PC-9 (cell line): ENCODE data around the gene IL17REL. TPM values are rescaled to one million over a fixed set of nuclear protein-coding genes. Genes with fewer than 3 reads are reported as not detected.

Experiments
- BruUV-seq: library from RNA; stranded (reverse); fragments of 400-500 nt; replicated peaks from 2 replicates; lab custom pipeline; 2021; lab: Mats Ljungman, UMichigan
- CTCF ChIA-PET: fragments of 300-600 bp; sonication (Branson Sonifier 250); formaldehyde crosslinking; loops from one replicate; lab custom pipeline; 2022; ENCODE audit warnings: antibody characterized with exemption; lab: Charles Lee
- POLR2A ChIA-PET: fragments of 300-600 bp; sonication (Branson Sonifier 250); formaldehyde crosslinking; loops from one replicate; lab custom pipeline; 2022; ENCODE audit warnings: antibody characterized with exemption; ENCODE audit not compliant: unreplicated experiment; lab: Charles Lee
- DNase-seq, 2 experiments: peaks; one replicate each; pipeline versions ENCODE4 v3.0.0 to v3.0.0-alpha.2; 2015 to 2022; ENCODE audit warnings: mixed read lengths in 1 of 2
- H2AFZ ChIP-seq: fragments of 200-600 bp; sonication (generic); 2 replicates; pipeline ENCODE4 v1.8.1; 2017; ENCODE audit warnings: antibody characterized with exemption
- H3F3A ChIP-seq: fragments of 200-600 bp; sonication (generic); 2 replicates; pipeline ENCODE4 v1.8.1; 2017; ENCODE audit warnings: antibody characterized with exemption, mild to moderate bottlenecking, low read depth; ENCODE audit not compliant: insufficient read depth
- H3K27ac ChIP-seq: fragments of 200-600 bp; sonication (generic); 2 replicates; pipeline ENCODE4 v1.6.1; 2016; ENCODE audit warnings: mixed run types
- H3K27me3 ChIP-seq: fragments of 200-600 bp; sonication (generic); 2 replicates; pipeline ENCODE4 v1.6.1; 2016; ENCODE audit warnings: low read depth, mixed run types; ENCODE audit not compliant: insufficient read depth
- H3K36me3 ChIP-seq: fragments of 200-600 bp; sonication (generic); 2 replicates; pipeline ENCODE4 v1.6.1; 2016; ENCODE audit warnings: low read depth, mixed run types
- H3K4me1 ChIP-seq: fragments of 200-600 bp; sonication (generic); replicated peaks from 2 replicates; pipeline ENCODE4 v1.6.1; 2016; ENCODE audit warnings: mixed run types; ENCODE audit not compliant: insufficient read depth
- H3K4me2 ChIP-seq: fragments of 200-600 bp; sonication (generic); 2 replicates; pipeline ENCODE4 v1.6.1; 2017; ENCODE audit warnings: mixed run types
- H3K4me3 ChIP-seq: fragments of 200-600 bp; sonication (generic); 2 replicates; pipeline ENCODE4 v1.6.1; 2016; ENCODE audit warnings: mixed run types
- H3K79me2 ChIP-seq: fragments of 200-600 bp; sonication (generic); 2 replicates; pipeline ENCODE4 v1.6.1; 2017; ENCODE audit warnings: low read depth, mixed run types
- H3K9me2 ChIP-seq: fragments of 200-600 bp; sonication (generic); 2 replicates; pipeline ENCODE4 v1.8.1; 2017; ENCODE audit warnings: mild to moderate bottlenecking; ENCODE audit not compliant: insufficient read depth
- H3K9me3 ChIP-seq: fragments of 200-600 bp; sonication (generic); 2 replicates; pipeline ENCODE4 v1.8.1; 2016; ENCODE audit warnings: low read depth; ENCODE audit not compliant: insufficient read depth
- H4K20me1 ChIP-seq: fragments of 200-600 bp; sonication (generic); 2 replicates; pipeline ENCODE4 v1.8.1; 2017; ENCODE audit not compliant: insufficient read depth
- EZH2 ChIP-seq: fragments of 200-600 bp; sonication (generic); IDR thresholded peaks from 2 replicates; pipeline ENCODE4 v1.8.0; 2017; ENCODE audit warnings: antibody characterized with exemption, low read depth
- intact Hi-C: fragments of 100-400 bp; cut with micrococcal nuclease; formaldehyde crosslinking; loops from one replicate; pipeline ENCODE4 v1.10.0; 2022; ENCODE audit not compliant: unreplicated experiment
- total RNA-seq: library from RNA; stranded (reverse); gene quantifications from 2 replicates; pipeline ENCODE4 v1.2.3, GENCODE V29; 2021
- TF ChIP-seq, protein P1 (sequence below): fragments of 200-600 bp; sonication (generic); conservative IDR thresholded peaks from 2 replicates; pipeline ENCODE4 v1.6.1; 2017; ENCODE audit warnings: mixed run types, antibody characterized with exemption, mild to moderate bottlenecking, moderate library complexity

The IL17REL gene
- total RNA-seq, 1 experiment from 2014 or later = not detected

DNA sequence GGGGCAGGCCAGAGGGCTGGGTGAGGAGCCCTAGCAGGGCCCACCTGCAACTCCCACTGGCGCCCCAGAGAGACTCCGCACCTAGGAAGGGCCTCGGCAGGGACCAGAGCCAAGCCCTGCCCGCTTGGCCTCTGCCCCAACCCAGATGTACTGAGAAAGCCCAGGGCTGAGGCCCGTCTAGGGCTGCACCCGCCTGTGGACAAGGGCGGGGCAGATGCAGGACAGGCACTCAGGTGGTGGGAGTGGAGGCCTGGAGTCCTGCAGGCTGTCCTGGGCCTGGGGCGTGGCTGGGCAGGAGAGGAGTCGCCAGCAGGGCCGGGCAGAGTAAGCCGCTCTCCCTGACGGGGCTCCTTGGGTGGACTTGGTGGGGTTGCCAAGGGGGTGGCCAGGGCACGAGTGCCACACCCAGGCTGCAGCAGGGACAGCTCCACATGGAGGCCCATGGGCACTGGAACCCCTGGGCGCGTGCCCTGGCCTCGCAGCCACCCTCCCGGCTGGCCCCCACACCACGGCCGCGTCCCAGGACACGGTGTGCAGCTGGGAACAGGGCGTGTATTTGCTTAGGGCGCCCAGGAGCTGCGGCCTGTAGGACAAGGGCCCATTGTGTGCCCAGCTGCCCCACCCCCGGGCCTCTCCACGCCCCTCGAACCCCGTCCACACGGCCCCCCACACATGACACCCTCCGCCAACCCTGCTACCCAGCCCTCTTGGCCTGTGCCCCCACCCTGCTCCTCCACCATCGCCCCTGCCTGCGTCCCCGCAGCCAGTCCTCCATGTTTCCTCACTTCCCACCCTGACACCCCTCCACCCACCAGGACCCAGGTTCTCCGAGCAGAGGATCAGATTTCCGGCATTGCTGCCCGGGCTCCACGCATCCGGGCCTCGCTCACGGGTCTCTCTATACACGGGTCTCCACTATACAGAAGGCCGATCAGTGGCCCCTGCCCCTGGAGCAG is 63.3 kb downstream of the IL17REL start:
- no peaks in the 10 kb centered on the region for H3K9me2 ChIP-seq
- H3K36me3 ChIP-seq = no peaks in the 10 kb centered on the region
- POLR2A ChIA-PET = interaction anchor here (0.7 kb wide), 1 partner anchor 15 kb away, joined by 3 read pairs; no protein-coding TSS in a partner anchor
- TF ChIP-seq, protein P1, sequence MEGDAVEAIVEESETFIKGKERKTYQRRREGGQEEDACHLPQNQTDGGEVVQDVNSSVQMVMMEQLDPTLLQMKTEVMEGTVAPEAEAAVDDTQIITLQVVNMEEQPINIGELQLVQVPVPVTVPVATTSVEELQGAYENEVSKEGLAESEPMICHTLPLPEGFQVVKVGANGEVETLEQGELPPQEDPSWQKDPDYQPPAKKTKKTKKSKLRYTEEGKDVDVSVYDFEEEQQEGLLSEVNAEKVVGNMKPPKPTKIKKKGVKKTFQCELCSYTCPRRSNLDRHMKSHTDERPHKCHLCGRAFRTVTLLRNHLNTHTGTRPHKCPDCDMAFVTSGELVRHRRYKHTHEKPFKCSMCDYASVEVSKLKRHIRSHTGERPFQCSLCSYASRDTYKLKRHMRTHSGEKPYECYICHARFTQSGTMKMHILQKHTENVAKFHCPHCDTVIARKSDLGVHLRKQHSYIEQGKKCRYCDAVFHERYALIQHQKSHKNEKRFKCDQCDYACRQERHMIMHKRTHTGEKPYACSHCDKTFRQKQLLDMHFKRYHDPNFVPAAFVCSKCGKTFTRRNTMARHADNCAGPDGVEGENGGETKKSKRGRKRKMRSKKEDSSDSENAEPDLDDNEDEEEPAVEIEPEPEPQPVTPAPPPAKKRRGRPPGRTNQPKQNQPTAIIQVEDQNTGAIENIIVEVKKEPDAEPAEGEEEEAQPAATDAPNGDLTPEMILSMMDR = no peak
- no peak for TF ChIP-seq EZH2
- no peak overlapping the region for H3K27ac ChIP-seq
- H3K4me1 ChIP-seq = peaks cover 43% of the 10 kb centered on the region
- DNase-seq = peak; percentile 81 to 96
- no peak overlapping the region for H2AFZ ChIP-seq
- no TSS peak for BruUV-seq
- no peak overlapping the region for H3K4me3 ChIP-seq
- no peaks in the 10 kb centered on the region for H3K9me3 ChIP-seq
- H3F3A ChIP-seq = peaks cover 23% of the 10 kb centered on the region
- CTCF ChIA-PET = no interaction called here
- intact Hi-C loops = no loop called here
- H3K4me2 ChIP-seq = peak overlapping the region; percentile 48
- H4K20me1 ChIP-seq = no peaks in the 10 kb centered on the region
- H3K27me3 ChIP-seq = no peaks in the 10 kb centered on the region
- H3K79me2 ChIP-seq = no peaks in the 10 kb centered on the region

DNA sequence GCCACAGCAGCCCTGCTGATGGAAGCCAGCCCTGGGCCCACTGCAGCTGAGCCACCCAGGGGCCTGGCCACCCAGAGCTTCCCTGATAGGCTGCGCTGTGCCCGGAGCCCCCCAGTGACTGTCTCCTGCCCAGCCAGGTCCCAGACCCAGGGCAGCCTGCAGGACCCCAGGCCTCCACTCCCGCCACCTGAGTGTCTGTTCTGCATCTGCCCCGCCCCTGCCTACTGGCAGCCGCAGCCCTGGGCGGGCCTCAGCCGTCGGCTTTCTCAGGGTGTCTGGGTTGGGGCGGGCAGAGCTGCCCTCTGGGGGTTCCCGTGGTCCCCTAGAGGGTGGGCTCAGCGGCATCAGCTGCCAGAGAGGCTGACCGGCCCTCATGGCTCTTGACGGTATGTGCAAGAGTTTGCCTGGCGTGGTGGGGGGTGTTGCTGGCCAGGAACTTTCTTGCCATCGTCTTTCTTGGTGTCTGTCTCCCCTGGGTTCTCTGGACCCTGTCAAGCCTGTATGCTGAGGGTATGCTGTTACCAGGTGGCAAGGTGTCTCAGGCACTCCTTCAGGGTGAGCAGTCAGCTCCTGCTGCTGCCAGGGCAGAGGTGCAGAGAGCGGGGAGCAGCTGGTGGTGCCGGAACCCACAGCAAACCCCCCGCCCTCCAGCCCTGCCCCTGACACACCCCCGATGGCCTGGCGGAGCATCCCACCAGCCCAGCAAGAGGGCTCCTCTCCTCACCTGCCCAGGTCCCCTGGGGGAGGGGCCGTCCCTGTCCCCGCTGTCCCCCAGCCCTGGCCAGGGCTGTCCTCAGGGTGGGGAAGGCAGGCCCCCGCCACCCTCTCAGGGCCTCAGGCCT is 64.2 kb downstream of the IL17REL start:
- TSS peak; percentile 30 for BruUV-seq
- Histone ChIP-seq H2AFZ (no peak overlapping the region), H3K79me2 (no peaks in the 10 kb centered on the region), H3K4me1 (peaks cover 43% of the 10 kb centered on the region), H3K9me3 (no peaks in the 10 kb centered on the region), H3K27ac (no peak overlapping the region), H3K36me3 (no peaks in the 10 kb centered on the region), H3K4me2 (peak overlapping the region; percentile 48), H3K9me2 (no peaks in the 10 kb centered on the region), H4K20me1 (no peaks in the 10 kb centered on the region), H3K4me3 (no peak overlapping the region), H3K27me3 (no peaks in the 10 kb centered on the region), H3F3A (peaks cover 21% of the 10 kb centered on the region)
- intact Hi-C loops = no loop called here
- ChIA-PET CTCF (interaction anchor here (0.7 kb wide), 1 partner anchor 16 kb away, joined by 7 read pairs; no protein-coding TSS in a partner anchor), POLR2A (interaction anchor here (0.7 kb wide), 1 partner anchor 14 kb away, joined by 3 read pairs; no protein-coding TSS in a partner anchor)
- no peak for DNase-seq
- TF ChIP-seq EZH2 = no peak
- TF ChIP-seq, protein P1 = no peak

DNA sequence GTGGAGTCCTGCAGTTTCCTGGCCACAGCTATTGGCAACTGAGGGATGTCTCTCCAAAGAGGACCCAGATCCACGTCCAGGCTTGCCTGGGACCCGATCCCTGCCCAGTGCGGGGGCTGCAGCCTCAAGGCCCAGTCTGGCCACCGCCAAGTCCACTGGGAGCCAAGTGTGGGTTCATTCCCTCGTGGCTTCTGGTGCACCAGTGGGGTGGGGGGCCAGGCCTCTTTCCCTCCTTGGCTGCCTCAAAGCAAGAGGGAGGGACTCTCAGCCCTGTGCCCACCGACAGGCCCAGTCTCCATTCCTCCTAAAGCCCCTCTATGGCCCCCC is 65.3 kb downstream of the IL17REL start:
- no peak overlapping the region for H3K4me2 ChIP-seq

More for the DNA sequence above, 65.3 kb downstream of the IL17REL start:
- Histone ChIP-seq H3K27me3 (no peaks in the 10 kb centered on the region), H3K4me1 (peaks cover 35% of the 10 kb centered on the region), H3K27ac (no peak overlapping the region), H3K4me3 (no peak overlapping the region), H3K9me2 (no peaks in the 10 kb centered on the region), H3K9me3 (no peaks in the 10 kb centered on the region), H4K20me1 (no peaks in the 10 kb centered on the region), H2AFZ (no peak overlapping the region), H3K36me3 (no peaks in the 10 kb centered on the region), H3K79me2 (no peaks in the 10 kb centered on the region), H3F3A (peaks cover 18% of the 10 kb centered on the region)
- ChIA-PET POLR2A (no interaction called here), CTCF (no interaction called here)
- TF ChIP-seq EZH2 = no peak
- TF ChIP-seq, protein P1 = no peak
- intact Hi-C loops = no loop called here
- no TSS peak for BruUV-seq
- no peak for DNase-seq
